GM21529 (cell line): Measurements from ENCODE around the gene TRAPPC5.

Experiments
- ATAC-seq: cut with Tn5 transposase; IDR thresholded peaks from one replicate; pipeline ENCODE4 v1.9.1; 2021; ENCODE audit not compliant: unreplicated experiment

The TRAPPC5 gene

GRCh38 chr19:7674010-7675005 is 6.3 kb upstream of the TRAPPC5 start:
- no peak for ATAC-seq

- ATAC-seq, result no peak
These were observed 4.3 kb upstream of the TRAPPC5 start for GRCh38 chr19:7676376-7676775.

GRCh38 chr19:7676854-7677253 is 3.8 kb upstream of the TRAPPC5 start, which contains the start of gene MCEMP1:
Gene MCEMP1, plus strand, starts transcription at chr19:7677090. Its CDS starts 31 bp downstream, at chr19:7677121.
- ATAC-seq, result no peak

GRCh38 chr19:7677669-7678311 is 2.8 kb upstream of the TRAPPC5 start:
- ATAC-seq, result no peak

GRCh38 chr19:7678971-7679751 is 1.5 kb upstream of the TRAPPC5 start:
- no peak for ATAC-seq

- no peak for ATAC-seq
These were observed 645 bp upstream of the TRAPPC5 start for GRCh38 chr19:7679771-7680605.

GRCh38 chr19:7681340-7682174 is 924 bp downstream of the TRAPPC5 start:
- no peak for ATAC-seq

- ATAC-seq, result no peak
These were observed 1.7 kb downstream of the TRAPPC5 start for GRCh38 chr19:7682175-7682855.

- no peak for ATAC-seq
These were observed 5.2 kb downstream of the TRAPPC5 start for GRCh38 chr19:7685546-7686445.

- no peak for ATAC-seq
These were observed 6.5 kb downstream of the TRAPPC5 start for GRCh38 chr19:7687177-7687576.

GRCh38 chr19:7689165-7689564 is 8.5 kb downstream of the TRAPPC5 start:
- no peak for ATAC-seq

GRCh38 chr19:7690779-7691258 is 10.2 kb downstream of the TRAPPC5 start:
- no peak for ATAC-seq

- no peak for ATAC-seq
These were observed 10.9 kb downstream of the TRAPPC5 start for GRCh38 chr19:7691497-7691896.

- ATAC-seq, result no peak
These were observed 11.9 kb downstream of the TRAPPC5 start for GRCh38 chr19:7692417-7693088.

GRCh38 chr19:7694499-7694898 is 13.9 kb downstream of the TRAPPC5 start:
- ATAC-seq, result no peak

- no peak for ATAC-seq
These were observed 17.2 kb downstream of the TRAPPC5 start for GRCh38 chr19:7697721-7698287.

- ATAC-seq, result no peak
These were observed 17.9 kb downstream of the TRAPPC5 start for GRCh38 chr19:7698583-7698982.
